PC-9 (cell line): ENCODE measurements around the gene IRF6. TPM values are rescaled to one million over a fixed set of nuclear protein-coding genes. Genes with fewer than 3 reads are reported as not detected.

Experiments
- BruUV-seq: library from RNA; stranded (reverse); fragments of 400-500 nt; replicated peaks from 2 replicates; lab custom pipeline; 2021; lab: Mats Ljungman, UMichigan
- CTCF ChIA-PET: fragments of 300-600 bp; sonication (Branson Sonifier 250); formaldehyde crosslinking; loops from one replicate; lab custom pipeline; 2022; ENCODE audit warnings: antibody characterized with exemption; lab: Charles Lee
- POLR2A ChIA-PET: fragments of 300-600 bp; sonication (Branson Sonifier 250); formaldehyde crosslinking; loops from one replicate; lab custom pipeline; 2022; ENCODE audit warnings: antibody characterized with exemption; ENCODE audit not compliant: unreplicated experiment; lab: Charles Lee
- DNase-seq, 2 experiments: peaks; one replicate each; pipeline versions ENCODE4 v3.0.0 to v3.0.0-alpha.2; 2015 to 2022; ENCODE audit warnings: mixed read lengths in 1 of 2
- H2AFZ ChIP-seq: fragments of 200-600 bp; sonication (generic); 2 replicates; pipeline ENCODE4 v1.8.1; 2017; ENCODE audit warnings: antibody characterized with exemption
- H3F3A ChIP-seq: fragments of 200-600 bp; sonication (generic); 2 replicates; pipeline ENCODE4 v1.8.1; 2017; ENCODE audit warnings: antibody characterized with exemption, mild to moderate bottlenecking, low read depth; ENCODE audit not compliant: insufficient read depth
- H3K27ac ChIP-seq: fragments of 200-600 bp; sonication (generic); 2 replicates; pipeline ENCODE4 v1.6.1; 2016; ENCODE audit warnings: mixed run types
- H3K27me3 ChIP-seq: fragments of 200-600 bp; sonication (generic); 2 replicates; pipeline ENCODE4 v1.6.1; 2016; ENCODE audit warnings: low read depth, mixed run types; ENCODE audit not compliant: insufficient read depth
- H3K36me3 ChIP-seq: fragments of 200-600 bp; sonication (generic); 2 replicates; pipeline ENCODE4 v1.6.1; 2016; ENCODE audit warnings: low read depth, mixed run types
- H3K4me1 ChIP-seq: fragments of 200-600 bp; sonication (generic); replicated peaks from 2 replicates; pipeline ENCODE4 v1.6.1; 2016; ENCODE audit warnings: mixed run types; ENCODE audit not compliant: insufficient read depth
- H3K4me2 ChIP-seq: fragments of 200-600 bp; sonication (generic); 2 replicates; pipeline ENCODE4 v1.6.1; 2017; ENCODE audit warnings: mixed run types
- H3K4me3 ChIP-seq: fragments of 200-600 bp; sonication (generic); 2 replicates; pipeline ENCODE4 v1.6.1; 2016; ENCODE audit warnings: mixed run types
- H3K79me2 ChIP-seq: fragments of 200-600 bp; sonication (generic); 2 replicates; pipeline ENCODE4 v1.6.1; 2017; ENCODE audit warnings: low read depth, mixed run types
- H3K9me2 ChIP-seq: fragments of 200-600 bp; sonication (generic); 2 replicates; pipeline ENCODE4 v1.8.1; 2017; ENCODE audit warnings: mild to moderate bottlenecking; ENCODE audit not compliant: insufficient read depth
- H3K9me3 ChIP-seq: fragments of 200-600 bp; sonication (generic); 2 replicates; pipeline ENCODE4 v1.8.1; 2016; ENCODE audit warnings: low read depth; ENCODE audit not compliant: insufficient read depth
- H4K20me1 ChIP-seq: fragments of 200-600 bp; sonication (generic); 2 replicates; pipeline ENCODE4 v1.8.1; 2017; ENCODE audit not compliant: insufficient read depth
- EZH2 ChIP-seq: fragments of 200-600 bp; sonication (generic); IDR thresholded peaks from 2 replicates; pipeline ENCODE4 v1.8.0; 2017; ENCODE audit warnings: antibody characterized with exemption, low read depth
- intact Hi-C: fragments of 100-400 bp; cut with micrococcal nuclease; formaldehyde crosslinking; loops from one replicate; pipeline ENCODE4 v1.10.0; 2022; ENCODE audit not compliant: unreplicated experiment
- total RNA-seq: library from RNA; stranded (reverse); gene quantifications from 2 replicates; pipeline ENCODE4 v1.2.3, GENCODE V29; 2021
- TF ChIP-seq, protein P1 (sequence below): fragments of 200-600 bp; sonication (generic); conservative IDR thresholded peaks from 2 replicates; pipeline ENCODE4 v1.6.1; 2017; ENCODE audit warnings: mixed run types, antibody characterized with exemption, mild to moderate bottlenecking, moderate library complexity

IRF6 gene
- total RNA-seq, 1 experiment from 2014 or later, result 46.5 TPM

DNA sequence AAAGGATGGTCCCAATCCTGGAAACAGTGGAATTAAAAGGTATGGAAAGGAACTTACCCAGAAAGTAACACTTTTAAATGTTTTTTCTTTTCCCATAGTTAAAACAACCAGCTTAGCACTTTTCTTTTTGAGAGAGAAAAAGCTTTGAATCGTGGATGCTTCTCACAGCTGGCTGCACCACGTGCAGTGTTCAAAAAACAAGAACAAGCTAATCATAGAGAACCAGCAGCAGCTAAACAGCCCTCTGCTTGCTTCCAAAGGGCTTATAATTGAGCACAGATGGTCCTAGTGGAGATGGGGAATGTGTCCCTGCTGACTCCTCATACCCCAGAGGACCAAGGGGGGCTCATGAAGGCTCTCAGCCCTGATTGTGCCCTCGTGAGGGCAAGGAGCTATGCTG is 48.3 kb upstream of the IRF6 start:
- H4K20me1 ChIP-seq, result no peaks in the 10 kb centered on the region; the same call in 1 of the 2 replicates
- no peak overlapping the region for H3K4me3 ChIP-seq
- no TSS peak for BruUV-seq
- H3K36me3 ChIP-seq, result peaks cover 41% of the 10 kb centered on the region
- H3K27ac ChIP-seq, result no peak overlapping the region
- no peaks in the 10 kb centered on the region for H3F3A ChIP-seq
- no peaks in the 10 kb centered on the region for H3K4me1 ChIP-seq
- no peak for DNase-seq
- H3K79me2 ChIP-seq, result no peaks in the 10 kb centered on the region
- H3K4me2 ChIP-seq, result no peak overlapping the region
- H2AFZ ChIP-seq, result no peak overlapping the region
- TF ChIP-seq, protein P1, sequence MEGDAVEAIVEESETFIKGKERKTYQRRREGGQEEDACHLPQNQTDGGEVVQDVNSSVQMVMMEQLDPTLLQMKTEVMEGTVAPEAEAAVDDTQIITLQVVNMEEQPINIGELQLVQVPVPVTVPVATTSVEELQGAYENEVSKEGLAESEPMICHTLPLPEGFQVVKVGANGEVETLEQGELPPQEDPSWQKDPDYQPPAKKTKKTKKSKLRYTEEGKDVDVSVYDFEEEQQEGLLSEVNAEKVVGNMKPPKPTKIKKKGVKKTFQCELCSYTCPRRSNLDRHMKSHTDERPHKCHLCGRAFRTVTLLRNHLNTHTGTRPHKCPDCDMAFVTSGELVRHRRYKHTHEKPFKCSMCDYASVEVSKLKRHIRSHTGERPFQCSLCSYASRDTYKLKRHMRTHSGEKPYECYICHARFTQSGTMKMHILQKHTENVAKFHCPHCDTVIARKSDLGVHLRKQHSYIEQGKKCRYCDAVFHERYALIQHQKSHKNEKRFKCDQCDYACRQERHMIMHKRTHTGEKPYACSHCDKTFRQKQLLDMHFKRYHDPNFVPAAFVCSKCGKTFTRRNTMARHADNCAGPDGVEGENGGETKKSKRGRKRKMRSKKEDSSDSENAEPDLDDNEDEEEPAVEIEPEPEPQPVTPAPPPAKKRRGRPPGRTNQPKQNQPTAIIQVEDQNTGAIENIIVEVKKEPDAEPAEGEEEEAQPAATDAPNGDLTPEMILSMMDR, result no peak
- TF ChIP-seq EZH2, result no peak
- intact Hi-C loops, result no loop called here
- H3K9me3 ChIP-seq, result no peaks in the 10 kb centered on the region
- no peaks in the 10 kb centered on the region for H3K27me3 ChIP-seq
- ChIA-PET CTCF (no interaction called here), POLR2A (no interaction called here)
- no peaks in the 10 kb centered on the region for H3K9me2 ChIP-seq

DNA sequence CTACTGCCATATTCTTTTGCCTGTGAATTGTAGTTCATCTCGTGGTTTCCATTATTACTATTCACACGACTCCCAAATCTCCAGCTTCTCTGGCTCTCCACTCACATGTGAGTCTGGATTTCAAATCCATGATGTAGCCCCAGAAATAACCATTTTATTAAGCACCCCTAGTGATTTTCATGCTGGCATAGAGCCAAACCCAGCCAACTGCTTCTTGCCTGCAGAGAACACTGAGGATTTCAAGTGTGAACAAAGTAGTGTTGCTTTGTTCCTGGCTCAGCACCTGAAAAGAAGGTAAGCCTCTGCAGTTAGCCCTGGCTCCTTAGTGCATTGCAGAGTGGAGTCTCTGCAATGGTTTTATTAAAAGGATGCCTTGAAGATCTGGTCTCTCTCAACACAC is 47.7 kb upstream of the IRF6 start:
- CTCF ChIA-PET, result no interaction called here
- Histone ChIP-seq H3K36me3 (peaks cover 46% of the 10 kb centered on the region), H3F3A (no peaks in the 10 kb centered on the region), H3K9me2 (no peaks in the 10 kb centered on the region), H2AFZ (no peak overlapping the region), H3K27ac (no peak overlapping the region), H3K79me2 (no peaks in the 10 kb centered on the region), H3K27me3 (no peaks in the 10 kb centered on the region), H3K4me3 (no peak overlapping the region), H3K4me1 (no peaks in the 10 kb centered on the region), H3K4me2 (no peak overlapping the region), H3K9me3 (no peaks in the 10 kb centered on the region), H4K20me1 (no peaks in the 10 kb centered on the region; the same call in 1 of the 2 replicates)
- TF ChIP-seq EZH2, result no peak
- TF ChIP-seq, protein P1, result no peak
- intact Hi-C loops, result no loop called here
- no peak for DNase-seq
- BruUV-seq, result no TSS peak
- POLR2A ChIA-PET, result no interaction called here

DNA sequence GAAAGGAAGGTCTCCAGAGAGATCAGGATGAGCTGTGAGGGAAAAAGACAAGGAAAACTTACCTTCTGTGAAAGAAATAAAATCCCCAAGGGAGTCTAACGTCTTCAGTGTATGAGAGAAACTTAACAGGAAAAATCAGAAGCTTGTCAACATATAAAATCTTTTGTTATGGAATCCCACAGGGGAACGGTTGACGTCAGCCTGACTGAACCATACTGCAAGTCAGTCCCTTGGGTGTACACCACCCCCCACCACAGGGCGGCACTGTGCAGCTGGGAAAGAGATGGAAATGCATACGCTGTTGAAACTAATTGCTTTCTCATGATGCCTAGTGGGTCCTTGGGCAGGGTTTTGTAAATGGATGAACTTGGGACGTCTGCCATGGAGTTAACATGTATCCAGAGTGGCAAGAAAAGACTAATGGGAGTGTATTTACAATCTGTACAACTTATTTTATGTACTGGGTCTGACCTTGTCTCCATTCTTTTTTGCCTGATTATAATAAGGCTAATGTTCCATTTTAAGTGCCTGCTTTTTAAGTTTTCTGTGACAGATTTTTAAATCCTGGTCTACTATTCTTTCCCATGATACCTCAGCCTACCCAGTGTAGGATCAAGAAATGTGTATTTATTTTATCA is 44.5 kb upstream of the IRF6 start:
- CTCF ChIA-PET, result interaction anchor here (0.6 to 1.0 kb wide), 2 partner anchors 21 to 142 kb away, joined by 3 read pairs; no protein-coding TSS in a partner anchor
- Histone ChIP-seq H3K9me2 (no peaks in the 10 kb centered on the region), H3K27ac (no peak overlapping the region), H3K4me2 (no peak overlapping the region), H3F3A (peaks cover 6% of the 10 kb centered on the region; the same call in 1 of the 2 replicates), H3K79me2 (0 out of 2 replicates have a peak, but pooled peaks cover 1% of the 10 kb centered on the region), H2AFZ (no peak overlapping the region), H4K20me1 (no peaks in the 10 kb centered on the region; the same call in none of the 2 replicates), H3K9me3 (no peaks in the 10 kb centered on the region), H3K27me3 (no peaks in the 10 kb centered on the region), H3K4me3 (no peak overlapping the region), H3K4me1 (no peaks in the 10 kb centered on the region), H3K36me3 (peaks cover 53% of the 10 kb centered on the region)
- BruUV-seq, result no TSS peak
- intact Hi-C loops, result no loop called here
- POLR2A ChIA-PET, result no interaction called here
- TF ChIP-seq, protein P1, result peak; percentile 71
- TF ChIP-seq EZH2, result no peak
- peak in 1 of 2 experiments; percentile 33 for DNase-seq
